Measurements from ENCODE around the gene SLC9A9. TPM values are rescaled to one million over a fixed set of nuclear protein-coding genes. Genes with fewer than 3 reads are reported as not detected.
A peak's percentile ranks its signal among the peaks of the same experiment; 100 is the strongest.
"Not testable (repeated sequence)": the region's sequence is repeated elsewhere in the genome, so short reads cannot be mapped to it uniquely, and the experiment has no call there.

SLC9A9 gene
- total RNA-seq, 1 donor from 2014 or later = 1.2 TPM

GRCh38 chr3:143309705-143310104 is 538.6 kb downstream of the SLC9A9 start:
- no peak for DNase-seq (ENCODE audit: extremely low read depth, low read depth, low spot score)

DNA sequence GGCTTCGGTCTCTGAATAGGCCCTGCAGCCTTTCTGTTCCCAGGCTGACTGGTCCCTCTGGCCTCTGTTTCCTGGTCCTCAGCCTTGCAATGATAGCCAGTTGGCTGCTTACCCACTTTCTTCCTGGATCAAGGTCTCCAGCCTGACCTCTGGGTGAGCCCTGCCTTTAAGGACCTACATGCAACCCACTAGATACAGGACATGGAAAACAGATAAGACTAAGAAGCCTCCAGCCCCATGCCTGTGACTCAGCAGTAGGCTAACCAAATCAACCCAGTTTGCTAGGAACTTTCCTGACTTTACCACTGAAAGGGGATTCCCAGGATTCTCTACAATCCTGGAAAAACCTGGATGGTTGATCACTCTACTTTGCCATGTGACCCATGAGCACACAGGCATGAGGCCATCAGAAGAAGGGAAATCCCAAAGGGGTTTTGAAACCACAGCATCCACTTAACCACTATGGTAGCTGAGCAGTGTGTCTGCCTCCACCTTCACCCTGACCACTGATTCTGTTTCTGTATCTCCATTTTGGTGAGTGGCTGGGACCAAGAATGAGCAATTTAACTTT is 540.6 kb downstream of the SLC9A9 start:
- peak; percentile 48 for DNase-seq (ENCODE audit: extremely low read depth, low read depth, low spot score)

GRCh38 chr3:143306407-143306806 is 541.9 kb downstream of the SLC9A9 start:
- no peak for DNase-seq (ENCODE audit: extremely low read depth, low read depth, low spot score)

GRCh38 chr3:143302638-143303171 is 545.6 kb downstream of the SLC9A9 start:
- peak; percentile 68 for DNase-seq (ENCODE audit: extremely low read depth, low read depth, low spot score)

- no peak for DNase-seq (ENCODE audit: extremely low read depth, low read depth, low spot score)
These were observed 547.0 kb downstream of the SLC9A9 start for GRCh38 chr3:143301031-143301901.

- no peak for DNase-seq (ENCODE audit: extremely low read depth, low read depth, low spot score)
These were observed 549.3 kb downstream of the SLC9A9 start for GRCh38 chr3:143298886-143299535.

DNA sequence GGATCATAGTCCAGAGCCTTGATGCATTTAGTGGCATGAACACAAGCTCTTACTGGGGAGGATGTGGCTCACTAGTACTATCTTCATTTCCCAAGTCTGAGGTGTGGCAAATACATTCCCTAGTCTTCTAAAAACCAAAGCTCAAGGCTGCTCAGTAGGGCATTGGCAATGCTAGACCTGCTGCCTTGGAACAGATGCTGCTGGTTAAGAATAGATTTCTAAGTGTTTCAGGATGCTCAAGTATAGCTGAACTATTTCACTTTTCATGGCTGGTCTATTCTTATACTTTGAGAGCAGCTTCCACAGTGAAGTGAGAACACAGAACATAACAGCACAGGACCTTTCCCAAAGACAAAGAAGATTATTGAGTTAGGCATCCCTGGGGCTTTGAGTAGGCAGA is 549.9 kb downstream of the SLC9A9 start:
- no peak for DNase-seq (ENCODE audit: extremely low read depth, low read depth, low spot score)

DNA sequence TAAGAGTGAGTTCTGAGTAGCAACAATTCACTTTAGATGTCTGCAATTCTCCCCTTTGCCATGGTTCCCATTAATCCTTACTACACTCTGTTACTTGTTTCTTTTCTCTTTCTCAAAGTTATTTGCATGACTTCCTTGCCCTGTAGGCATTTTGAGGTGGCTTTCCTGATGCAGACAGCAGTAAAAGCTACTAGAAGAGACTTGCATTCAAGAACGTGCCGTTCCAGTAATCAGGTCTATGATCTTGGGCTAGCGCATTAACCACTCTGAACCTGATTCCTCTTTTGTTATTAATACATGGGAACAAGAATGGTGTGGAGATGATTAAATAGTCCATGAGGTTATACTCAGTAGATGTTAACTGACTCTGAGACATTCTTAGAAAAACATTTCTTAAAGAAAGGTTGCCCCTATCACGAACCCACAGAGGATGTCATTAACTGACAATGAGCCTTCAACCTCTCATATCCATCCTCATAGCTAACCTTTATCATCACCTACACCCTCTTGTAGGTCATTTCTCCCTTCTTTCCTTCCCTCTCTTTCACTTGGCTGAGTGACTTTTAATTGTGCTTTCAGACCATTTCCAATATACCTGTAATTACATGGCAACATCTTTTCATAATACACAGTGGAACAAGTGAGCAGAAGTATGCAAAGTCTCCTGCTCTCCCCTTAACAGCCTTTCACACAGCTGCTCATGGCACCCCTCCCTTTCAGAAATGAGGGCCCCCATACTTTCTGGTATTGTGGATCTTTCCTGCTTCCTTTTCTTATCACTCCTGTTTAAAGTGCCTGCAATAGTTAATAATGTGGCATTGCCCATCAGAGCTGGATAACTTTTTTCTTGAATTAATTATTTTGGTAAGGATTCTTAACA is 552.8 kb downstream of the SLC9A9 start:
- no peak for DNase-seq (ENCODE audit: extremely low read depth, low read depth, low spot score)

DNA sequence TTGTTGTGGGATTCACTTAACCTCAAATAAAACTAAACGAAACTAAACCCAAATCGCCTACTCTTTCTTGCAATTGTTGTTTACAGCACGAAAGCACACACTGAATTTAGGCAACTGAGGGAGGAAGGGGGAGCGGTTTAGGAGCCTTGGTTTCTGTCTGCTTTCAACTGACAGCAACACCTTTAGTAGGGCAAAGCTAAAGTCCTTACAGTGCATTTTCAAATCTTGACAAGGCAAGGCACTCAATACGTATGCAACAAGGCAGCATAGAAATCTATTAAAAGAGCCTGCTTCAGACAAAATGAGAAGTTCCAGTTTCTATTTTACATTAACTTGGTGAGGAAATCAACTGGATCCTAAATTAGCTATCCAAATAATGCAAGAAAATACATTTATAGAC is 554.1 kb downstream of the SLC9A9 start:
- no peak for DNase-seq (ENCODE audit: extremely low read depth, low read depth, low spot score)

- no peak for DNase-seq (ENCODE audit: extremely low read depth, low read depth, low spot score)
These were observed 556.3 kb downstream of the SLC9A9 start for GRCh38 chr3:143291836-143292447.

DNA sequence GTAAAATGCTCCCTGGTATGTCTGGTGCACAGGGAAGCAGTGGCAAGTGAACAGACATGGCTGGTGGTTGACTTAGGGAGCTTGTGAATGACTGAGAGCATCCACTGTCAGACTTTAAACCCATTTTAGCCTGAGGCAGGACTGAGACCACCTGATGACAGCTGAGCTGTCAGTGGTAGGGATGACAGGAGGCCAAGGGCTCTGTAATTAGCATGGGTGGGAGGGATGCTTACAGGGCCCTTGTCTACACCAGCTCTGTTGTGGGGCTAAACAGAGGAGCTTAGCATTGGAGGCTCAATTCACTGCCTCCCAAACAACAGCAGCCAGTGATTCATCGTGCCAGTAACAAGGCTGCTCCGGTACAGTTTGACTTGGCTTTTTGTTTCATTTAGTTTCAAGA is 559.3 kb downstream of the SLC9A9 start:
- DNase-seq (ENCODE audit: extremely low read depth, low read depth, low spot score) = no peak

DNA sequence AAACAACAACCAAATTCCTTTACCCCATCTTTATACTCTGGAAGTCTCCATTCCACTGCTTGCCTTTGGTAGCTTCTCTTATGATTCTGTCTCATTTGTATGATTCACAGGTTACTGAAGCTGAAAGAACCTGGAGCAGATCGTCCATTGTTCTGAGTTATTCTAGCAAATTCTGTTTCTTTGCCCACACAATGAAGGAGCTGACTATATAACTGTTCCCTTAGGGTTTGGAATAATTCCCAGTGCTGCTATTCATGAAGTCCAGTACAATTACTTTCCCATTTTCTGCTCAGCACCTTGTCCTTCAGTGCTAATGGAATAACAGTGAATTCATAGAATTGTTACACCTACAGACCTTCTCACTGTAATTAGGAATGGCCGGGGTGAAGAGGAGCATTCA is 560.9 kb downstream of the SLC9A9 start:
- no peak for DNase-seq (ENCODE audit: extremely low read depth, low read depth, low spot score)

- DNase-seq (ENCODE audit: extremely low read depth, low read depth, low spot score) = no peak
These were observed 561.8 kb downstream of the SLC9A9 start for GRCh38 chr3:143286392-143287010.

GRCh38 chr3:143283432-143284128 is 564.7 kb downstream of the SLC9A9 start:
- no peak for DNase-seq (ENCODE audit: extremely low read depth, low read depth, low spot score)

DNA sequence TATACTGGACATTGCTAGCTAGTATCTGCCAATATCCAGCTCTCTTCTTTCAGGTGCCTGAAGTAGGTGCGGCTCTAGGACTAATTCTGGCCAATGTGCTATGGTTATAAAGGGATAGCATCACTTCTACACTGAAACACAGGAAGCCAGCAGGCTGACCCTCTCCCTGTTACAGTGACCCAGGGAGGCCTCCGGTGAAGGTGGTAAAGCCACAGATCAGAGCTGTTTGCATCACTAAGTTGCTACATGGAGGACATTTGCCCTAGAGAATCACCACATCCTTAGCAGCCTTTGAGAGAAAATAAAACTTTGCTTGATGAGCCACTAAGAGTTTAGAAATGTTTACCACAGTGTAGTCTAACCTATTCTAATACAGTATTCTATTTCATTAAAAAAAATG is 567.3 kb downstream of the SLC9A9 start:
- DNase-seq (ENCODE audit: extremely low read depth, low read depth, low spot score) = no peak

DNA sequence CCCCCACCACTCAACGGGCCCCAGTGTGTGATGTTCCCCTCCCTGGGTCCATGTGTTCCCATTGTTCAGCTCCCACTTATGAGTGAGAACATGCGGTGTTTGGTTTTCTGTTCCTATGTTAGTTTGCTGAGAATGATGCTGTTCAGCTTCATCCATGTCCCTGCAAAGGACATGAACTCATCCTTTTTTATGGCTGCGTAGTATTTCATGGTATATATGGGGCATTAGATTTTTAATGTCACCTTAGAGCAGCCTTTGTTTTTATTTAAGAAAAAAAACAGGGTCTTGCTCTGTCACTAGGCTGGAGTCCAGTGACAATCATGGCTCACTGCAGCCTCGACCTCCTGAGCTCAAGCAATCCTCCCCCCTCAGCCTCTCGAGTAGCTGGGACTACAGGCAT is 568.7 kb downstream of the SLC9A9 start:
- not testable (repeated sequence) for DNase-seq (ENCODE audit: extremely low read depth, low read depth, low spot score)

- no peak for DNase-seq (ENCODE audit: extremely low read depth, low read depth, low spot score)
These were observed 569.5 kb downstream of the SLC9A9 start for GRCh38 chr3:143278721-143279120.

DNA sequence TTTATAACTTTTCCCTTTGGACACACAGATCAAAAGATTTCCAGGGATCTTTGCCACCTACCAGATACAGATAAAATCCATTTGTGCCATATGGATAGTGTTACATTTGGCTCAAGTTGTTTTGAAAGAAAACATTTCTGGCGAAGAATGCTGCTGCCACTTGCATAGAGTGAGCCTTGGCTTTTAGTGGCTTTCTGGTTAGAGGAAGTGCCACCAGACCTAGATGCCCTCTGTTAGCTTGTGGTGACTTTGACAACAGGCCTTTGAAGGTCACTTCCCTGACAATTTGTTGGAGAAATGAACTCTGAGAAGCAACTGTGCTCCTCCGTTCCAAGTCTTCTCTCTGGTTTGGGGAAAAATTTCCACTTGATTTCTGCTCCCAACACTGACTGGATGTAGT is 570.7 kb downstream of the SLC9A9 start:
- no peak for DNase-seq (ENCODE audit: extremely low read depth, low read depth, low spot score)

DNA sequence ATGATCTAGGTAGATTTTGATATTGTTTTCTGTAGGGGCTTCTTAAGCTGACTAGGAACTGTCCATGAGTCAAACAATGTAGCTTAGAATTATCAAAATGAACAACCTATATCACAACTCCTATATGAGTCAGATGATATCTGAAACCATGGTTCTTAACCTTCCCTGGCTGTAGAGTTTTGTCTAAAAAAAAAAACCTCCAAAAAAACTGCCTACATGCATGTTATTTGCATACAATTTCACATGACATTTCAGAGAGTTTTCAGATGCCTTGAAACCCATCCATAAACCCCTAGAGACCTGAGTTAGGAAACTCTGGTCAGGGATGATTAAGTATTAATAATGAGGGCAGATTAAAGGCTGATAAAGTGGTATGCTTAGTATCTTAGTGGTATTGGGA is 571.7 kb downstream of the SLC9A9 start:
- no peak for DNase-seq (ENCODE audit: extremely low read depth, low read depth, low spot score)

All from glomerular endothelial cell (primary cell).